Measurements from ENCODE around the gene MRPS10. TPM values are rescaled to one million over a fixed set of nuclear protein-coding genes. Genes with fewer than 3 reads are reported as not detected.
"Not testable (repeated sequence)": the region's sequence is repeated elsewhere in the genome, so short reads cannot be mapped to it uniquely, and the experiment has no call there.

Gene MRPS10
- total RNA-seq, 2 experiments from 2014 or later: 28.5 to 29.9 TPM

GRCh38 chr6:42173101-42173500, 44.6 kb downstream of the MRPS10 start, which contains the start of gene GUCA1A:
GUCA1A (plus strand) TSS chr6:42173364; CDS start chr6:42173614, 250 bp downstream.
- DNase-seq (no peak), ATAC-seq (ENCODE audit: low read depth) (no peak)
- POLR2A ChIA-PET: no interaction called here
- Mint-ChIP-seq H3K4me1 (no peaks in the 10 kb centered on the region), H3K9me3 (no peaks in the 10 kb centered on the region), H3K27me3 (peaks cover 7% of the 10 kb centered on the region), H3K4me3 (no peak within 1 kb of the TSS), H3K27ac (no peak within 1 kb of the TSS), H3K36me3 (no peaks in the 10 kb centered on the region)

- POLR2A ChIA-PET: no interaction called here
- no peaks in the 10 kb centered on the region for H3K36me3 Mint-ChIP-seq
- no peak overlapping the region for H3K4me3 Mint-ChIP-seq
- peaks cover 7% of the 10 kb centered on the region for H3K27me3 Mint-ChIP-seq
- no peaks in the 10 kb centered on the region for H3K9me3 Mint-ChIP-seq
- no peak for DNase-seq
- H3K27ac Mint-ChIP-seq: no peak overlapping the region
- no peaks in the 10 kb centered on the region for H3K4me1 Mint-ChIP-seq
- no peak for ATAC-seq (ENCODE audit: low read depth)
These were observed 45.7 kb downstream of the MRPS10 start for GRCh38 chr6:42171813-42172581.

GRCh38 chr6:42169780-42170179, 47.9 kb downstream of the MRPS10 start:
- POLR2A ChIA-PET; DNase-seq; H3K4me1 Mint-ChIP-seq; H3K9me3 Mint-ChIP-seq; H3K4me3 Mint-ChIP-seq; H3K36me3 Mint-ChIP-seq; ATAC-seq (ENCODE audit: low read depth); H3K27me3 Mint-ChIP-seq; H3K27ac Mint-ChIP-seq: not testable (repeated sequence)

GRCh38 chr6:42168650-42169049, 49.0 kb downstream of the MRPS10 start:
- ATAC-seq (ENCODE audit: low read depth) (no peak), DNase-seq (no peak)
- POLR2A ChIA-PET: no interaction called here
- no peaks in the 10 kb centered on the region for H3K9me3 Mint-ChIP-seq
- H3K4me1 Mint-ChIP-seq: peaks cover 4% of the 10 kb centered on the region
- H3K4me3 Mint-ChIP-seq: no peak overlapping the region
- peaks cover 8% of the 10 kb centered on the region for H3K27me3 Mint-ChIP-seq
- H3K36me3 Mint-ChIP-seq: no peaks in the 10 kb centered on the region
- no peak overlapping the region for H3K27ac Mint-ChIP-seq

GRCh38 chr6:42166444-42167141, 51.1 kb downstream of the MRPS10 start:
- H3K4me1 Mint-ChIP-seq: peaks cover 4% of the 10 kb centered on the region
- H3K4me3 Mint-ChIP-seq: no peak overlapping the region

GRCh38 chr6:42165016-42165415, 52.6 kb downstream of the MRPS10 start:
- ATAC-seq (ENCODE audit: low read depth): no peak
- H3K27ac Mint-ChIP-seq: no peak overlapping the region
- H3K9me3 Mint-ChIP-seq: no peaks in the 10 kb centered on the region
- H3K36me3 Mint-ChIP-seq: no peaks in the 10 kb centered on the region
- H3K4me3 Mint-ChIP-seq: no peak overlapping the region
- no peak for DNase-seq
- POLR2A ChIA-PET: no interaction called here
- H3K27me3 Mint-ChIP-seq: peaks cover 15% of the 10 kb centered on the region
- H3K4me1 Mint-ChIP-seq: peaks cover 4% of the 10 kb centered on the region

More at GRCh38 chr6:42166444-42167141, 51.1 kb downstream of the MRPS10 start:
- Mint-ChIP-seq H3K9me3 (no peaks in the 10 kb centered on the region), H3K27me3 (peaks cover 9% of the 10 kb centered on the region), H3K36me3 (no peaks in the 10 kb centered on the region), H3K27ac (no peak overlapping the region)
- peak; percentile 89 for ATAC-seq (ENCODE audit: low read depth)
- POLR2A ChIA-PET: interaction anchor here (1.0 kb wide), 1 partner anchor 62 kb away, joined by 3 read pairs; no protein-coding TSS in a partner anchor
- DNase-seq: peak; percentile 71

- Mint-ChIP-seq H3K4me3 (no peak overlapping the region), H3K36me3 (no peaks in the 10 kb centered on the region), H3K9me3 (no peaks in the 10 kb centered on the region), H3K27ac (no peak overlapping the region), H3K4me1 (peaks cover 4% of the 10 kb centered on the region), H3K27me3 (peaks cover 15% of the 10 kb centered on the region)
- POLR2A ChIA-PET: interaction anchor here (0.6 to 0.7 kb wide), 4 partner anchors 365 to 1018 kb away, joined by 3 read pairs; partner anchors contain the start of genes CUL9 and RPL7L1
- DNase-seq (no peak), ATAC-seq (ENCODE audit: low read depth) (no peak)
These were observed 53.7 kb downstream of the MRPS10 start for GRCh38 chr6:42163981-42164380.

GRCh38 chr6:42162812-42163211, 54.8 kb downstream of the MRPS10 start:
- H3K27ac Mint-ChIP-seq: no peak overlapping the region
- no peak for ATAC-seq (ENCODE audit: low read depth)
- peaks cover 10% of the 10 kb centered on the region for H3K27me3 Mint-ChIP-seq
- POLR2A ChIA-PET: no interaction called here
- no peak overlapping the region for H3K4me3 Mint-ChIP-seq
- peaks cover 4% of the 10 kb centered on the region for H3K4me1 Mint-ChIP-seq
- DNase-seq: no peak
- no peaks in the 10 kb centered on the region for H3K36me3 Mint-ChIP-seq
- H3K9me3 Mint-ChIP-seq: no peaks in the 10 kb centered on the region

GRCh38 chr6:42162384-42162783, 55.3 kb downstream of the MRPS10 start:
- H3K36me3 Mint-ChIP-seq: no peaks in the 10 kb centered on the region
- no peak overlapping the region for H3K27ac Mint-ChIP-seq
- POLR2A ChIA-PET: interaction anchor here (1.1 kb wide), 1 partner anchor 21 kb away, joined by 3 read pairs; no protein-coding TSS in a partner anchor
- peaks cover 10% of the 10 kb centered on the region for H3K27me3 Mint-ChIP-seq
- DNase-seq (no peak), ATAC-seq (ENCODE audit: low read depth) (no peak)
- no peaks in the 10 kb centered on the region for H3K9me3 Mint-ChIP-seq
- H3K4me3 Mint-ChIP-seq: no peak overlapping the region
- H3K4me1 Mint-ChIP-seq: peaks cover 4% of the 10 kb centered on the region

- H3K4me1 Mint-ChIP-seq: no peaks in the 10 kb centered on the region
- DNase-seq: no peak
- no peaks in the 10 kb centered on the region for H3K36me3 Mint-ChIP-seq
- POLR2A ChIA-PET: no interaction called here
- H3K27me3 Mint-ChIP-seq: peaks cover 8% of the 10 kb centered on the region
- ATAC-seq (ENCODE audit: low read depth): no peak
- no peak overlapping the region for H3K27ac Mint-ChIP-seq
- H3K9me3 Mint-ChIP-seq: no peaks in the 10 kb centered on the region
- no peak overlapping the region for H3K4me3 Mint-ChIP-seq
These were observed 58.1 kb downstream of the MRPS10 start for GRCh38 chr6:42159431-42160024.

- no peak for ATAC-seq (ENCODE audit: low read depth)
- peaks cover 8% of the 10 kb centered on the region for H3K27me3 Mint-ChIP-seq
- no peaks in the 10 kb centered on the region for H3K4me1 Mint-ChIP-seq
- POLR2A ChIA-PET: no interaction called here
- H3K27ac Mint-ChIP-seq: no peak overlapping the region
- no peaks in the 10 kb centered on the region for H3K9me3 Mint-ChIP-seq
- DNase-seq: no peak
- H3K36me3 Mint-ChIP-seq: no peaks in the 10 kb centered on the region
- no peak overlapping the region for H3K4me3 Mint-ChIP-seq
These were observed 59.0 kb downstream of the MRPS10 start for GRCh38 chr6:42158631-42159030.

- POLR2A ChIA-PET: no interaction called here
- no peak overlapping the region for H3K27ac Mint-ChIP-seq
- H3K9me3 Mint-ChIP-seq: no peaks in the 10 kb centered on the region
- H3K36me3 Mint-ChIP-seq: no peaks in the 10 kb centered on the region
- no peaks in the 10 kb centered on the region for H3K4me1 Mint-ChIP-seq
- ATAC-seq (ENCODE audit: low read depth) (no peak), DNase-seq (no peak)
- peaks cover 8% of the 10 kb centered on the region for H3K27me3 Mint-ChIP-seq
- no peak overlapping the region for H3K4me3 Mint-ChIP-seq
These were observed 59.6 kb downstream of the MRPS10 start for GRCh38 chr6:42158011-42158410.

All from activated naive CD8-positive, alpha-beta T cell treated with anti-CD3 and anti-CD28 coated beads, Interleukin-2, amount 10 ng/mL, durations not matched to agents 7 days and 5 days (primary cell).